Measurements from ENCODE around the gene MSMP. TPM values are rescaled to one million over a fixed set of nuclear protein-coding genes. Genes with fewer than 3 reads are reported as not detected.

MSMP gene
- total RNA-seq, 1 donor from 2014 or later: not detected

DNA sequence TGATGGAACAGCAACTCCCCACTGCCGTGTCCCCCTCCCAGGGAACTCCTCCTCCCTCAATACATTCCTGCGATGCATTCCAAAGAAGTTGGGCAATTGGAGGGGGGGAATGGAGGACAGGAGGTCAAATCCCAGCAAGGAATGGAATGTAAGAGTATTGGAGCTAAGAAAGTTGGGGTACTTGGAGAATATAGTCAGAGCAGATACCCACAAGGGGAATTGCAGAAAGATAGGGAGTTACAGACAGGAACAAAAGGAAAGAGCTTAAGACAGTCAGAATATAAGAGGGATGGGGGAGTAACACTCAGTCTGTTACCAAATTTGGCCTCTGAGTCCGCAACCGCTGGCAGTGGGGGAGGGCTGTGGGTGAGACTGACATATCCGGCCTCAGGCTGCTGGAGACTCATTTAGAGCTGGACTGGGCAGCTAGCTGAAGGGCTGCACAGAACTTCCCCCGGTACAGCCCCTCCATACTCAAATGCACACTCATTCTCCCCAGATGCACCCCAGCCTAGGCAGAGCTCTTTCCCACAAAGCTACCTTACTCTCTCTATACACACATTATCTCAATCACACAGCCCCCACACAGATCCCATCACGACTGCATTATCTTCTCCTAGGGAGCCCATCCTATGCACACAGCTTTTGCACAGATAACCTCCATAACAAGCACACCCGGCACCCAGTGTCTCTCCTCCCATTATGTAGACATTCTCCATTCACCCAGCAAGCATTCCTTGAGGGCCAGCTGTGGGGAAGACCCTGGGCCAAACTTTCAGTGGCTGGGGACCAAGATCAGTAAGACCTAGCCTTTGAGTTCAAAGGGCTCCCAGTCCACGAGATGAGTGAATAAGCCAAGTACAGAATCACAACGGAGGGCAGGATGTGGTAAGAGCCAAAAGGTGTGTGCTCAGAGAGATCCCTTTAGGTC lies 25.8 kb downstream of the MSMP start:
- H3K4me3 ChIP-seq (ENCODE audit: low read depth, low read length): peak overlapping the region; percentile 15
- H3K36me3 ChIP-seq (ENCODE audit: control insufficient read depth, insufficient read depth, low read length): no peaks in the 10 kb centered on the region
- no peaks in the 10 kb centered on the region for H3K27me3 ChIP-seq (ENCODE audit: control insufficient read depth, insufficient read depth, low read length)
- DNase-seq (ENCODE audit: low read depth): peak; percentile 63
- TF ChIP-seq, protein P1, sequence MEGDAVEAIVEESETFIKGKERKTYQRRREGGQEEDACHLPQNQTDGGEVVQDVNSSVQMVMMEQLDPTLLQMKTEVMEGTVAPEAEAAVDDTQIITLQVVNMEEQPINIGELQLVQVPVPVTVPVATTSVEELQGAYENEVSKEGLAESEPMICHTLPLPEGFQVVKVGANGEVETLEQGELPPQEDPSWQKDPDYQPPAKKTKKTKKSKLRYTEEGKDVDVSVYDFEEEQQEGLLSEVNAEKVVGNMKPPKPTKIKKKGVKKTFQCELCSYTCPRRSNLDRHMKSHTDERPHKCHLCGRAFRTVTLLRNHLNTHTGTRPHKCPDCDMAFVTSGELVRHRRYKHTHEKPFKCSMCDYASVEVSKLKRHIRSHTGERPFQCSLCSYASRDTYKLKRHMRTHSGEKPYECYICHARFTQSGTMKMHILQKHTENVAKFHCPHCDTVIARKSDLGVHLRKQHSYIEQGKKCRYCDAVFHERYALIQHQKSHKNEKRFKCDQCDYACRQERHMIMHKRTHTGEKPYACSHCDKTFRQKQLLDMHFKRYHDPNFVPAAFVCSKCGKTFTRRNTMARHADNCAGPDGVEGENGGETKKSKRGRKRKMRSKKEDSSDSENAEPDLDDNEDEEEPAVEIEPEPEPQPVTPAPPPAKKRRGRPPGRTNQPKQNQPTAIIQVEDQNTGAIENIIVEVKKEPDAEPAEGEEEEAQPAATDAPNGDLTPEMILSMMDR (IDR thresholded peaks at IDR 0.05; ENCODE audit: insufficient read depth, low read length, poor library complexity, severe bottlenecking): no peak

DNA sequence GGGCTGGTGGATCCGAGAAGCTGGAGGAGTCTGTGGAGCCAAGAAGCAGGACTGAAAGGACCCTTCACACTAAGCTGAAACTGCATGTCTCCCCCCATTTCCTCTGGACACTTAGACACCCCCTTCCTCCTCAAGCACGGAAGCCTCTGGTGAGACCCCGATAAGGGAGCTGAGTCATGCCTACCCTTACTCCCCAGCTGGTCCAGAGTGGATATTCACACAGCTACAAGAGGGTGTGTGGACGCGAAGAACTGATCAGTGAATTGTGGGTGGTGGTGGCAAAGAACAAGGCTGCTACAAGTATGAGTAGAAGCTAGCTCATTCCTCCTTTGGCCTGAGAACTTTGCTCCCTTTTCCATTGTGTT lies 26.4 kb downstream of the MSMP start:
- DNase-seq (ENCODE audit: low read depth): no peak
- Histone ChIP-seq H3K4me3 (ENCODE audit: low read depth, low read length) (peak overlapping the region; percentile 15), H3K27me3 (ENCODE audit: control insufficient read depth, insufficient read depth, low read length) (no peaks in the 10 kb centered on the region), H3K36me3 (ENCODE audit: control insufficient read depth, insufficient read depth, low read length) (peaks cover under 1% of the 10 kb centered on the region)
- TF ChIP-seq, protein P1 (IDR thresholded peaks at IDR 0.05; ENCODE audit: insufficient read depth, low read length, poor library complexity, severe bottlenecking): no peak

DNA sequence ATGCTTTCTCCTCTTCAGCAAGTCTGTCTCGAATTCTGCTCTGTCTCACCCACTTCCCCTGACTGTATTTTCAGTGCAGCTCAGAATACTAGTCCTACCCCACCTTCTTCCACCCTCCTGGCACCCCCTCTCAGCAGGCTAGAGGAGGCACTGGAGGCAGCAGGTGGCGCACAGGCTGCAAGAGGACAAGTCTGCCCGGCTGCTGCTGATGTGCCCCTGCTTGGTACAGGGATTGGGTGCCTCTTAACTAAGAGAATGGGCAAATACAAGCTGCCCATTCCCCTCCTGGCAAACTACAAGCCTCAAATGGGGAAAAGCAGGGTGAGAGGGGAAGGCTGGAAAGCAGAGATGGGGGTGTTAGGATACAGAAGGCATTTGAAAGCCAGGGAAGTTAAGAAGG lies 27.1 kb downstream of the MSMP start:
- no peak overlapping the region for H3K4me3 ChIP-seq (ENCODE audit: low read depth, low read length)
- TF ChIP-seq, protein P1 (IDR thresholded peaks at IDR 0.05; ENCODE audit: insufficient read depth, low read length, poor library complexity, severe bottlenecking): peak; percentile 39
- peak; percentile 42 for DNase-seq (ENCODE audit: low read depth)

DNA sequence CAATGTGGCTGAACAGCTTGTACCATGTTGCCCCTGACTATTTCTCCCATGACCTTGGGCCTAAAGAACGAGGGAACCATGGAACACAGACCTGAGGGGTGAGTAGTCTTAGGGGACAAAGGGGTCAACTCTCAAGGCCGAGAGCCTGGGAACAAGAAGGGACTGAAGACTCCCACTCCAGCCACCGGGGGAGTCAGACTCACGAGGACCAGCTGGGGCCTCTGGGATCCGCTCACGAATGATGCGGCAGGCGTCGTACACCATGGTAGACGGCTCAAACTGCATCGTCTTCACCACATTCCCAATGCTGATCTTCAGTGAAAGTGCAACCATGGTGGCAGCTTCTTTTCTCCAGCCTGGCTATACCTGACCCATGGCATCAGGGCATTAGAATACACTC lies 28.7 kb downstream of the MSMP start:
- no peak overlapping the region for H3K4me3 ChIP-seq (ENCODE audit: low read depth, low read length)
- no peaks in the 10 kb centered on the region for H3K27me3 ChIP-seq (ENCODE audit: control insufficient read depth, insufficient read depth, low read length)
- DNase-seq (ENCODE audit: low read depth): no peak
- TF ChIP-seq, protein P1 (IDR thresholded peaks at IDR 0.05; ENCODE audit: insufficient read depth, low read length, poor library complexity, severe bottlenecking): no peak
- peaks cover 3% of the 10 kb centered on the region for H3K36me3 ChIP-seq (ENCODE audit: control insufficient read depth, insufficient read depth, low read length)

More for the DNA sequence above, 27.1 kb downstream of the MSMP start:
- no peaks in the 10 kb centered on the region for H3K27me3 ChIP-seq (ENCODE audit: control insufficient read depth, insufficient read depth, low read length)
- peaks cover 3% of the 10 kb centered on the region for H3K36me3 ChIP-seq (ENCODE audit: control insufficient read depth, insufficient read depth, low read length)

DNA sequence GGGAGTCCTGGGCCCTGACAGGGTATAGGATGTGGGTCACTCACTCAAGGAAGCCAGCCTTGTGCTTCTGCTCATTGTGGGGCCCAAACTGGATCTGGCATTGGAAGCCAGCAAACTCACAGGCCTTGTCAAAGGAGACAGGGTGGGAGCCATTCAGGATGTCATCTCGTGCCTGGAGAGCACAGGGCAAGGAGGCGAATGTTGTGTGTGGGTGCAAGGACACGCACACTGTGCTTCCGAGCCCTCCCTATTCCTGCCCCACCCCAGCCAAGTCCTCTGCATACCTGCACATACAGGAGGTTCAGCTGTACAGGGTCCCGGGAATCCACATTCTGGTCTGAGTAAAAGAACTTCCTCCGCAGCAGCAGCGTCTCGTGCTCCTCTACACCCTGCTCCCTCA lies 30.2 kb downstream of the MSMP start:
- H3K27me3 ChIP-seq (ENCODE audit: control insufficient read depth, insufficient read depth, low read length): no peaks in the 10 kb centered on the region
- TF ChIP-seq, protein P1 (IDR thresholded peaks at IDR 0.05; ENCODE audit: insufficient read depth, low read length, poor library complexity, severe bottlenecking): no peak
- peaks cover 8% of the 10 kb centered on the region for H3K36me3 ChIP-seq (ENCODE audit: control insufficient read depth, insufficient read depth, low read length)
- no peak for DNase-seq (ENCODE audit: low read depth)
- no peak overlapping the region for H3K4me3 ChIP-seq (ENCODE audit: low read depth, low read length)
